ENCODE results near the gene AGPAT4.

Gene AGPAT4

GRCh38 chr6:161162722-161163121 lies 111.1 kb downstream of the AGPAT4 start:
- DNase-seq = no peak

DNA sequence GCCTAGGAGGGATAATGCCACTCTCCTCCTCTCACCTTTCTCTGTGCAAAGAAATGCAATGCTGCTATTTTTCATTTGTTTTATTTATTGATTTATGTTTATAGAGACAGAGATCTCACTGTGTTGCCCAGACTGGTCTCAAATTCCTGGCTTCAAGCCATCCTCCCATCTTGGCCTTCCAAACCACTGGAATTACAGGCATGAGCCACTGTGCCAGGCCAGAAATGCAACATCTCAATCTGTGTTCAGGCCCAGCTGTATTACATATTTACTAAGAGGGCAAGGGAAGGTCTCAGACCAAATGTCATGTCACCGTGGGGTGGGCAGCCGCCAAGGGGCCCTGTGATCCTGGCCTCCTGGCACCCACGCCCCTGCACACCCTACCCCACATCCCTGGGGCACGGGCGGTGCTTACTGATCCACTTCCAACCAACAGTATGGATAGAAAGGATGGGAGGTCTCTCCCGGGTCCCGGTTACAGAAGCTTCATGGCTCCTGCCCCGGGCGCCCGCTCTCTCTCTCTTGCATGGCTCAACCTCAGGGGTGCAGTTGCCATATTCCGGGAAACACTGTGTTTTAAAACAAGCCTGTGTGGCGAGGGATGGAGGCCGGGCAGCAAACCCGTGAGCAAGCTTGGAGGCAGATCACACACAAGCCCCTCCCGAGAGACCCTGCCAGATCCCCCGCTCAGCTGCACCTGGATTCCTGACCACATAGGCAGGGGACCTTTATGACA lies 111.8 kb downstream of the AGPAT4 start:
- DNase-seq = no peak

DNA sequence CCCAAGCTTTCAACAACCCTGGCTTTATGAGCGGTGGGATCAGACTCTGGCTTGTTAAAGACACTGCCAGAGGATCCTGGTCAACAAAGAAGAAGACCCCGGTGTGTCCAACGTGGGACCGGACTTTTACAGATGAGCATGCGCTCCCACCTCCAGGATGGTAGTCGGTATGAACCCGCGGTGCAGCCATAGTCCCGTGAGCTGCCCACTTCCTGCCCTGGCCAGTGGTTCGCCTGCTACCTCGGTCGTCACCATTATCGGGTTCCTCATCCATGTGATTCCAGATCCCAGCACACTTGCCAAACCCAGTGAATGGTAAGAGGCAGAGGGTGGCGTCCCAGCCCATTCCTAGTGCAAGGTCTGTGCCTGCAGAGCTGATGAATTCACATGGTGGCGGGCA lies 112.7 kb downstream of the AGPAT4 start:
- DNase-seq = no peak

DNA sequence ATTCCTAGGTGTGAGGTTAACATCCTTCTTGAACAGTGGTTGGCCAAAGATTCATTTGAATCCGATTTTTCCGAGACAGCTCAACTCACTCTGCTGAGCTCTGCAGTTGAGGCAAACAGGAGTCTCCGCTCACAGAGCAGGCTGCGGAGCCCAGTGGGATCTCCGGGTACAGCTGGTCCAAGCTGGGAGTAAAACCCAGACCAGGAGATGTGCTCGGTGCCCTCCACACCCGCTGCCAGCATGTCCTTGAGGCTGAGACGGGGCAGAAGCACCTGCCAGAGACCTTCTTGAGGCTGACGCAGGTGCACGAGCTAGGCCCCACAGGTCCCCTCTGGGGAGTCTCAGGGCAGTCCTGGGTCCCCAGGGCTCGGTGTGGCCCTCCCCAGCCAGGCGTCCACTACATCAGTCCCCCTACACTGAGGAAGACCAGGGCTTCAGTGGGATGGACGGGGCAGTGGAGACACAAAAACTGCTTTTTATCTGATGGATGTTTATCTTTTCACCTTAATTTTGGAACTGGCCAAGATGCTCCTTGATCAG lies 119.0 kb downstream of the AGPAT4 start:
- DNase-seq = no peak

DNA sequence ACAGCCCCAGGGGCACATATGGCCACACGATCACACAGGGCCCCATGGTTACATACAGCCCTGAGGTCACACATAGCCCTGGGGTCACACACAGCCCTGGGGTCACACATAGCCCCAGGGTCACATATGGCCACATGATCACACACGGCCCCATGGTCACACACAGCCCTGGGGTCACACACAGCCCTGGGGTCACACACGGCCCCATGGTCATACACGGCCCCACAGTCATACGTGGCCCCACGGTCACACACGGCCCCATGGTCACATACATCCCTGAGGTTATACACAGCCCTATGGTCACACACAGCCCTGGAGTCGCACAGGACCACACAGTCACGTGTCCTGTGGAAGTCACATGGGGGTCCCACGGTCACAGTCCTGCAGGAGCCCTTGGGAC lies 120.1 kb downstream of the AGPAT4 start:
- DNase-seq = no peak

DNA sequence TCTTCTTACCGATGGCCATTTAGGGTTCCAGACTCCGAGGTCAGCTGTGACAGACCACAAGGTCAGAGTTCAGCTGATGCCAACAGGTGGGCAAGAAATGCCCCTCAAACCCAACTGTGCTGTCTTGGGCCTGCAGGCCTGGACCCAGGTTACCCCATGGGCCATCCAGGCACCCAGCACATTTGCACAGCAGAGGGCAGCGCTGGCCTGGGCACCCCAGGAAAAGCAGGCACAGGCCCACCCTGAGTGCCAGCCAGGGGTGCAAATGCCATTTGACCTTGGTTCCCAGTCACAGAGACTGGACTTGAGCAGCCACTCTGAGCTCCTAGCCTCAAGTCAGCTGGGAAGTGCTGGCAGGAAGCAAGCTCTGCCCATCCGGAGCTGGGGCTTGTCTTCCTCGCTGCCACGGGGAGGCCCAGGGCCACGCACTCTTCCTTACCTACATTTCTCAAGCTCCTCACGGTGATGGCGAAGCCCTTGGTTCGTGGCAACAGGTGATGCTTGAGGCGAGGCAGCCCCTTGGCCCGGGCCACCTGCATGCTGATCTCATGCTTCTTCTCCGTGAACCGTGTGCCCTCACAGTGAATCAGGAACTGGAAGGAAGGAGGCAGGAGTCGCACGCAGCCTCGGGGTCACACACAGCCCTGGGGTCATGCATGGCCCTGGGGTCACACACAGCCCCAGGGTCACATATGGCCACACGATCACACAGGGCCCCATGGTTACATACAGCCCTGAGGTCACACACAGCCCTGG lies 120.8 kb downstream of the AGPAT4 start:
- DNase-seq = no peak

GRCh38 chr6:161152527-161152862 lies 121.4 kb downstream of the AGPAT4 start:
- no peak for DNase-seq

- no peak for DNase-seq
Measured at GRCh38 chr6:161151660-161152526, 122.0 kb downstream of the AGPAT4 start.

- no peak for DNase-seq
Measured at GRCh38 chr6:161151059-161151645, 122.7 kb downstream of the AGPAT4 start.

GRCh38 chr6:161150566-161150965 lies 123.3 kb downstream of the AGPAT4 start:
- no peak for DNase-seq

DNA sequence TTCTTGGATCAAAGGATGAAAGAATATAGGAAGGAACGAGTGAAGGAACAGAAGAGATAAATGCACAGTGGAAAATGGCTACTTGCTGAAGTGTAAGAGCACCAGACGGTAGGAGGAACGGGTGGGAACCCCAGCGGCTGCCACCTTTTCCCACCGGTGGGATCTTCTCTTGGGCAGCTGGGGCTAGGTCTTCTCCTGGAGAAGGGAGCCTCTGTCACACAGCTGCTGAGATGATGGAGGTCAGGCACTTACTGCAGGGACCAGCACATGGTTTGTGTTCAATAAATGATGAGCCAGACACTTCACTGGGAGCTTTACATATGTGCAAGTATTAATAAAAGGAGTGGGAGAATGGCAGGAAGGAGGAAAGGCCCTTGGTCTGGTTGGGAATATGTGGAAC lies 123.7 kb downstream of the AGPAT4 start:
- no peak for DNase-seq

DNA sequence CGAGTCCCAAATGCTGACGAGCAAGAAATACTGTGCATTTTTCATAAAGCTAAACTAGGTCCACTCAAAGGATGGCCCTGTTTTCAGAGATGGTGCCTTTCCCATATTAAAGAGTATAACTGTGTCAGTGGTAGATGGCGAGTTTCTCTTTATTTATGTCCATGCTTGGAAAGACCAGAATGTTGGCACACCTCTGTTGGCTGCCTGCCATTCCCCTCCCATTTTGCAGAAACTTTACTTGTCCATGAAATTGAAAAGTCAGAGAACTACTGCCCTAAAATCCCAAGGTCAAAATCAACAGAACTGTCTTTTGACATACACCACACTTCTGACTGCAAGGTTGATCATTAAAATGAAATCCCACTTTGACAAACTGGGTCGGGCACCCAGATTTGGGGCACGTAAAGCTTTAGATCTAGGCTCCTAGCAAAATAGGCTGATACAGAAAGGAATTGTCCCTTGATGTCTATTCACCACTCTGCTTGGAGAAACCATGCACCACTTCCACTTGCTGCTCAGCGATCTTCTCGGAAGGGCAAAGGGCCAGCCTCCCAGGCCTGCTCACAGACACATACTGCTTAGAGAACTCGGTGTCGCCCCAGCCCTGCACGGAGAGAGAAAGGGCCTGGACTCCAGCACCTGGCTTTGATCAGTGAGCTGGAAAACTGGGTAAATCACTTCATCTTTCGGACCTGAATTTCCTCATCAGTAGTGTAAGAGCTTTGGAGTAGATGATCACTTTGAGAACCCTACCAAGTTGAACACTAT lies 130.0 kb downstream of the AGPAT4 start:
- DNase-seq = no peak

DNA sequence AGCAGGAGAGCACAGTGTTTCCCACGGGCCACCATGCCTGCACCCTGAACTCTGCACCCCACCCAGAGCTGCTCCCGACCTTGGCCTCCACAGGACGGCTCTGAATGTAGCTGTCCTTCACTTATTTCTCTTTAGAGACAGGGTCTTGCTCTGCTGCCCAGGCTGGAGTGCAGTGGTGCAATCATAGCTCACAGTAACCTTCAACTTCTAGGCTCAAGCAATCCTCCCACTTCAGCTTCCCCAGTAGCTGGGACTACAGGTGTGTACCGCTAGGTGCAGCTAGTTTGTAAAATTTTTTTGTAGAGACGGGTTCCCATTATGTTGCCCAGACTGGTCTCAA lies 130.9 kb downstream of the AGPAT4 start:
- DNase-seq = no peak

DNA sequence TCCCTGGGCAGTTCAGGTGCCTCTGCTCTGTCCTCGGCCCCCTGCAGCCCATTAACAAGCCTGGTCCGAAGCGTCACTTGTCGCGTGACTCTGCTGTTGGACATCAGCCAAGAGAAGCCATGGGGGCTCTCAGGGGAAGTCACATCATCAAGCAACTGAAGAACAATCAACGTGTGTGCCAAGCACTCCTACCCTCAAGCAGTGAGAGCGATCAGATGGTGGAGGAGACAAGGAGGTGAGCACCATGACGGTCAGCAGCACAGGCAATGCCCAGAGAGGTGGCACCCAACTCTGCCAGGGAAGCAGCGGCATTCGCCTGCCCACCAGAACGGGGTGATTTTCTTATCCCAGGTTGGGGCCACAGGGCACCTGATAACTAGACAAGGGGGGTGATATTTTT lies 132.7 kb downstream of the AGPAT4 start:
- DNase-seq = no peak

- no peak for DNase-seq
Measured at GRCh38 chr6:161140554-161140875, 133.3 kb downstream of the AGPAT4 start.

DNA sequence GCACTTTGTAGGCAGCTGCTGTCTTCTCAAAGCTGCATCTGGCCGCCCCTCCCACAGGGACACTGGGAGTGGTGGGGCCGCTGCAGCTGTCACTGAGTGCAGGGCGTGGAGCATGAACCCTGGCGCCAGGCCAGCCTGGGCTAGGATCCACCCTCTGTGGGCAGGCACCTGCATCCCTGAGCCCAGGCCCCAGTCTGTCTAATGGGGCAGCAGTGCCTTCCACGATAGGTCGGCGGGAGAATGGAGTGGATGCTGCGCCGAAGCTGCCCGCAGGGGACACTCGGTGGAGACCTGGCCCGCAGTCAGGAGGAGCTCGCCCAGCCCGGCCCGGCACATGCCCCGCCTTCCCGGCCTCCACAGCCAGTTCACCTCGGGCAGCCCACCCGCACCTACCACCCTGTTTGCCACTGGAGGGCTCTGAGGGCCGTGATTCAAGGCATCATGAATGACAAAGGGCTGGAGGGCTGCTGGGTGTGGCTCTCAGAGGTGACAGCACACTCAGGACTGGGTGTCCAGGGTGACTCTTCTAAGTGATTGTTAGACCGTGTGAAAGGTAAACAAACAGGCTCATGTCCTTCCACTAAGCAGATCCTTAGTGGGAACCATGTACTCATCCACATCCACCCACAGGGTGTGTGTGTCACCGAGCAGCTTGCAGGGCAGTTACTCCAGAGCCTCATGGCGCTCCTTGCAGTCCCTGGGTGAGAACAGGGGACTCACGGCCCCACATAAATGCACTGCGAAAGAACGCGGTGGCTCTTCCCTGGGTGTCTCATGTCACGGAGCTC lies 133.9 kb downstream of the AGPAT4 start:
- no peak for DNase-seq

DNA sequence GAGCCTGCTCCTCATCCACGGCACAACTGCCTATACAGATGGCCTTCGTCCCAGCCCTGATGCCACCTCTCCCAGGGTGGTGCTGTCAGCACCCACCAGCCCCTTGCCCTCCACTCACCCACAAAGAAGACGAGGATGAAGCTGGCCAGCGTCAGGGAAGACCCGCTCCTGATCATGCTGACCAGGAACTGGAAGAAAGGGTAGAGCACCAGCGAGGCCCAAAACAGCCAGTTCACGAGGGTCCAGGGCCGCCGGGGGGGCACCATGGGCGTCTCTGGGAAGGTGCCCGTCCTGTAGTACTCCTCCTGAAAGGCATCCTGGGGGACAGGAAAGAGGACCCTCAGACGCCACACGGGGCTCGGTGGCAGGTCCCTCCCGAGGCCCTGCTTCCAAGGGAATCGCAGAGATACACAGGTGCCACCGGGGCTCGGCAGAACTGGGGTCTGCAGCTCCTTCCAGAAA lies 134.5 kb downstream of the AGPAT4 start:
- no peak for DNase-seq

DNA sequence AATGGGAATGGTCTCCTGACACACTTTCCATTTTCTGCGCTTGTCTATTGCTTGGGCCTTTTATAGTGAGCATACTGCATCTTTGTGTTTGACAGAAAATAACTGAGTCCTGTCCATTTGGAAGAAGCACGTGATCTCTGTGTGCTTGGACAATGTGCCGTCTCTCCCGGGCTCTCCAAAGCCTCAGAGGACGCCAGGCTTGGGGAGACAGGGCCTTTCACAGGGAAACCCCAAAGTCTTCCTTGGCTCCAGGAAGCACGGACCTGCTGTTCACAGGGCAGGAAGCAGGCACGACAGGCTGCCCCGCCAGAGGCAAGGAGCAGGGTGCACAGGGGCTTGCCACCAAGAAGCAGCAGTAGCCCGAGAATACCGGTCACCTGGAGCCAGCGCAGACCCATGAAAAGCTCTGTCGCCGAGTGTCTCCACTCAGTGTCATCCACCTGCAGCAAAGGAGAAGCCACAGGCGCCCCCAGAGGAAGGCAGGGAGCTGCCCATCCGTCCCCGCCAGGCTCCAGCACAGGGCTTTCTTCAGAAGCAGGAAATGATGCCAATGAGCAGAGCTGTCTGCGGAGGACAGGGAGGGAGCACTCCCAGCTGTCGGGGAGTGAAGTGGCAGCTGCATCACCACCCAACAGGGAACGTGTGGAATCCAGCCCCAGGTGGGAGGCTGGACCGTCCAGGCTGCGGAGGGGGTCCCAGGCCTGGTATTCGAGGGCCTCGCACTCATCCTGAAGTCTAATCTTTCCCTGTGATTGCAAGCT lies 135.1 kb downstream of the AGPAT4 start:
- DNase-seq = no peak

DNA sequence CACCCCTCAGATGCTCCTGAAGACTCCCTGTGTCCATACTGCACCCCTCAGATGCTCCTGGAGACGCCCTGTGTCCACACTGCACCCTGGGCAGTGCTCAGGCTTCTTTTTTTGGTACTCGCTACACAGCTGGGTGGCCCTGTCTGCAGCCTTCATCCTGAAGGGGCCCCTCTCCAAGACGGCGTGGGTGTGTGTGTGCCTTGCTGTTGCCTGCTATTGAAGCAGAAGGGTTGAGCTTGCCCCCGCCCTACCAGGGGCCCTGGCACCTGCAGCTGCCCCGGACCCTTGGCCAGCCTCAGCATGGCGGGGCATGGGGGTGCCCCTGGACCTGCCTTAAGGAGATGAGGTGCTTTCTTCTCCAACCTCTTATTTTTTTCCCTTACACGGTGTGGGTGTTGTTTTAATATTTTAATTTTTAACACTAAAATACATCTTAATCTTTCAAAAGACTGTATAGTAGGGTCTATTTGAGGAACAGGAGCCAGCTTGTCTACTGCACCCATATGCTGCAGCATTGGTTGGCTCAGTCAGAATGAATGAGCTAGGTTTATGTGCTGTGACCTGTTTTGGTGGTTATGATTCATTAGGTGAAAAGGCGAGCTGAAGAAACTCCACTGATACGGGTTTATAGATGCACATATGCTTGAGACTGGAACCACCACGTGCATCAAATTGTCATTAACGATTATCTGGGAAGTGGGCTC lies 135.9 kb downstream of the AGPAT4 start:
- DNase-seq = no peak

GRCh38 chr6:161137320-161137719 lies 136.5 kb downstream of the AGPAT4 start:
- no peak for DNase-seq
